KOPT-K1 (cell line): Measurements from ENCODE around the gene MGP.

Experiments used
- H3K27ac ChIP-seq: fragments of 200-600 bp; sonication (generic); 2 replicates; pipeline ENCODE4 v1.5.1; 2016; ENCODE audit warnings: antibody characterized with exemption, mild to moderate bottlenecking, low read depth, low read length; ENCODE audit not compliant: poor library complexity, severe bottlenecking
- H3K36me3 ChIP-seq: fragments of 200-600 bp; sonication (generic); 2 replicates; pipeline ENCODE4 v1.5.1; 2017; ENCODE audit warnings: antibody characterized with exemption, mild to moderate bottlenecking, low read length, moderate library complexity; ENCODE audit not compliant: insufficient read depth
- H3K9me3 ChIP-seq: fragments of 200-600 bp; sonication (generic); 2 replicates; pipeline ENCODE4 v1.5.1; 2017; ENCODE audit warnings: antibody characterized with exemption, low read length, mild to moderate bottlenecking; ENCODE audit not compliant: insufficient read depth, poor library complexity, severe bottlenecking

MGP gene

GRCh38 chr12:14890701-14891100 is 5.0 kb upstream of the MGP start:
- H3K36me3 ChIP-seq: no peaks in the 10 kb centered on the region
- no peaks in the 10 kb centered on the region for H3K9me3 ChIP-seq
- no peak overlapping the region for H3K27ac ChIP-seq

- no peaks in the 10 kb centered on the region for H3K36me3 ChIP-seq
- H3K27ac ChIP-seq: no peak overlapping the region
- no peaks in the 10 kb centered on the region for H3K9me3 ChIP-seq
Measured at GRCh38 chr12:14886271-14886670, 617 bp upstream of the MGP start.

- H3K27ac ChIP-seq: no peak overlapping the region
- H3K36me3 ChIP-seq: no peaks in the 10 kb centered on the region
- H3K9me3 ChIP-seq: no peaks in the 10 kb centered on the region
Measured at GRCh38 chr12:14884458-14884878, 1.2 kb downstream of the MGP start.

GRCh38 chr12:14883686-14884085 is 2.0 kb downstream of the MGP start:
- no peaks in the 10 kb centered on the region for H3K36me3 ChIP-seq
- H3K9me3 ChIP-seq: no peaks in the 10 kb centered on the region
- no peak overlapping the region for H3K27ac ChIP-seq

GRCh38 chr12:14880890-14881453 is 4.7 kb downstream of the MGP start:
- no peaks in the 10 kb centered on the region for H3K36me3 ChIP-seq
- H3K9me3 ChIP-seq: no peaks in the 10 kb centered on the region
- H3K27ac ChIP-seq: no peak overlapping the region

GRCh38 chr12:14879222-14879933 is 6.3 kb downstream of the MGP start:
- Histone ChIP-seq H3K36me3 (no peaks in the 10 kb centered on the region), H3K9me3 (no peaks in the 10 kb centered on the region), H3K27ac (no peak overlapping the region)

GRCh38 chr12:14878488-14878887 is 7.2 kb downstream of the MGP start:
- Histone ChIP-seq H3K27ac (no peak overlapping the region), H3K36me3 (no peaks in the 10 kb centered on the region), H3K9me3 (no peaks in the 10 kb centered on the region)

GRCh38 chr12:14876833-14877232 is 8.8 kb downstream of the MGP start:
- no peak overlapping the region for H3K27ac ChIP-seq
- H3K36me3 ChIP-seq: no peaks in the 10 kb centered on the region
- no peaks in the 10 kb centered on the region for H3K9me3 ChIP-seq

GRCh38 chr12:14874882-14875281 is 10.8 kb downstream of the MGP start:
- Histone ChIP-seq H3K9me3 (no peaks in the 10 kb centered on the region), H3K36me3 (no peaks in the 10 kb centered on the region), H3K27ac (no peak overlapping the region)

GRCh38 chr12:14873440-14874185 is 12.0 kb downstream of the MGP start:
- H3K9me3 ChIP-seq: no peaks in the 10 kb centered on the region
- H3K27ac ChIP-seq: no peak overlapping the region
- H3K36me3 ChIP-seq: no peaks in the 10 kb centered on the region

- H3K36me3 ChIP-seq: no peaks in the 10 kb centered on the region
- no peak overlapping the region for H3K27ac ChIP-seq
- no peaks in the 10 kb centered on the region for H3K9me3 ChIP-seq
Measured at GRCh38 chr12:14871886-14872285, 13.8 kb downstream of the MGP start.

- Histone ChIP-seq H3K36me3 (no peaks in the 10 kb centered on the region), H3K9me3 (no peaks in the 10 kb centered on the region), H3K27ac (no peak overlapping the region)
Measured at GRCh38 chr12:14871247-14871646, 14.4 kb downstream of the MGP start.

- Histone ChIP-seq H3K9me3 (no peaks in the 10 kb centered on the region), H3K27ac (no peak overlapping the region), H3K36me3 (no peaks in the 10 kb centered on the region)
Measured at GRCh38 chr12:14868916-14869506, 16.6 kb downstream of the MGP start.

GRCh38 chr12:14860490-14860889 is 25.2 kb downstream of the MGP start:
- Histone ChIP-seq H3K27ac (no peak overlapping the region), H3K9me3 (peaks cover 17% of the 10 kb centered on the region), H3K36me3 (no peaks in the 10 kb centered on the region)

- no peaks in the 10 kb centered on the region for H3K36me3 ChIP-seq
- H3K27ac ChIP-seq: no peak overlapping the region
- peaks cover 17% of the 10 kb centered on the region for H3K9me3 ChIP-seq
Measured at GRCh38 chr12:14858513-14858912, 27.1 kb downstream of the MGP start.
